Measurements from ENCODE around the gene HMGA1. TPM values are rescaled to one million over a fixed set of nuclear protein-coding genes. Genes with fewer than 3 reads are reported as not detected.

HMGA1 gene
- total and polyA plus RNA-seq, 10 of the 15 experiments (the other 5 are each of a cell fraction or from before 2014, with no cell fraction given): 13.4 to 885 (median 508) TPM

DNA sequence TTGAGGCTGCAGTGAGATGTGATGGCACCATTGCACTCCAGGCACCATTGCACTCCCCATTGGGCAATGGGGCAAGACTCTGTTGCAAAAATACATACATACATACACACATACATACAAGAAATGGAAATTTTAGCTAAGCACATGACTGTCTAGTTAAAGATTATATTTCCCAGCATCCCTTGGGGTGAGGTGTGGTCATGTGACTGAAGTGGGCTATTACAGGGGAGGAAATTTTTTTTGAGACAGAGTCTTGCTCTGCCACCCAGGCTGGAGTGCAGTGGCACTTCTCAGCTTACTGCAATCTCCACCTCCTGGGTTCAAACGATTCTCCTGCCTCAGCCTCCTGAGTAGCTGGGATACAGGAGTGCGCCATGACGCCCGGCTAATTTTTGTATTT, 32.0 kb upstream of the HMGA1 start:
- Histone ChIP-seq H3K36me3 (ENCODE audit: control insufficient read depth in 2 of 2, insufficient read depth in 2 of 2, low read length in 1 of 2) (no peaks in the 10 kb centered on the region), H3K79me2 (ENCODE audit: control insufficient read depth, insufficient read depth, low read length) (no peaks in the 10 kb centered on the region), H3K27me3 (replicated peaks in 1 of 2; ENCODE audit: control insufficient read depth in 2 of 2, insufficient read depth in 2 of 2, low read length in 1 of 2) (no peaks in the 10 kb centered on the region), H4K20me1 (ENCODE audit: control insufficient read depth, insufficient read depth) (no peaks in the 10 kb centered on the region), H3K4me2 (ENCODE audit: control insufficient read depth, insufficient read depth) (no peak overlapping the region), H3K27ac (ENCODE audit: control insufficient read depth, insufficient read depth) (no peak overlapping the region), H3K4me3 (no peak overlapping the region), H3K4me1 (ENCODE audit: control insufficient read depth, insufficient read depth, low read length) (no peaks in the 10 kb centered on the region), H3K9me3 (replicated peaks; ENCODE audit: control insufficient read depth, insufficient read depth, low read length) (peaks cover 4% of the 10 kb centered on the region; the same call in 1 of the 3 replicates), H2AFZ (ENCODE audit: control insufficient read depth, low read depth, low read length) (no peak overlapping the region), H3K9ac (ENCODE audit: control insufficient read depth, insufficient read depth, low read length) (no peak overlapping the region)
- ChIA-PET RAD21 (ENCODE audit: unreplicated experiment) (interaction anchor here (1.2 to 1.8 kb wide), 2 partner anchors 9 to 41 kb away, joined by 4 to 8 read pairs; no protein-coding TSS in a partner anchor), POLR2A (no interaction called here), SMC1A (ENCODE audit: uncharacterized antibody, unreplicated experiment) (interaction anchor here (1.2 kb wide), 1 partner anchor 41 kb away, joined by 3 read pairs; no protein-coding TSS in a partner anchor), CTCF (interaction anchor here (0.5 to 1.3 kb wide), 4 partner anchors 12 to 445 kb away, joined by 3 to 4 read pairs (median 4); no protein-coding TSS in a partner anchor)
- TF ChIP-seq, protein P1, sequence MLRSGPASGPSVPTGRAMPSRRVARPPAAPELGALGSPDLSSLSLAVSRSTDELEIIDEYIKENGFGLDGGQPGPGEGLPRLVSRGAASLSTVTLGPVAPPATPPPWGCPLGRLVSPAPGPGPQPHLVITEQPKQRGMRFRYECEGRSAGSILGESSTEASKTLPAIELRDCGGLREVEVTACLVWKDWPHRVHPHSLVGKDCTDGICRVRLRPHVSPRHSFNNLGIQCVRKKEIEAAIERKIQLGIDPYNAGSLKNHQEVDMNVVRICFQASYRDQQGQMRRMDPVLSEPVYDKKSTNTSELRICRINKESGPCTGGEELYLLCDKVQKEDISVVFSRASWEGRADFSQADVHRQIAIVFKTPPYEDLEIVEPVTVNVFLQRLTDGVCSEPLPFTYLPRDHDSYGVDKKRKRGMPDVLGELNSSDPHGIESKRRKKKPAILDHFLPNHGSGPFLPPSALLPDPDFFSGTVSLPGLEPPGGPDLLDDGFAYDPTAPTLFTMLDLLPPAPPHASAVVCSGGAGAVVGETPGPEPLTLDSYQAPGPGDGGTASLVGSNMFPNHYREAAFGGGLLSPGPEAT (IDR thresholded peaks at IDR 0.05; ENCODE audit: low read depth): no peak
- TF ChIP-seq POLR2AphosphoS2 (IDR thresholded peaks at IDR 0.05; ENCODE audit: low read depth, low read length) (no peak), NBN (IDR thresholded peaks at IDR 0.05) (no peak), MTA3 (IDR thresholded peaks at IDR 0.05; ENCODE audit: borderline replicate concordance, low read length) (no peak), SP1 (IDR thresholded peaks at IDR 0.05; ENCODE audit: low read depth, low read length) (no peak), TARDBP (IDR thresholded peaks at IDR 0.05; ENCODE audit: borderline replicate concordance) (no peak), KAT2A (conservative IDR thresholded peaks at IDR 0.05; ENCODE audit: control insufficient read depth, low read depth, low read length) (no peak), PAX5 (IDR thresholded peaks at IDR 0.05; ENCODE audit: borderline replicate concordance, low read depth, low read length) (no peak), CBX5 (IDR thresholded peaks at IDR 0.05; ENCODE audit: low read depth) (no peak), SMAD1 (IDR thresholded peaks at IDR 0.05; ENCODE audit: low read depth, partially characterized antibody) (no peak), SIX5 (IDR thresholded peaks at IDR 0.05; ENCODE audit: low read depth, low read length, severe bottlenecking) (no peak)
- TF ChIP-seq, protein P2, sequence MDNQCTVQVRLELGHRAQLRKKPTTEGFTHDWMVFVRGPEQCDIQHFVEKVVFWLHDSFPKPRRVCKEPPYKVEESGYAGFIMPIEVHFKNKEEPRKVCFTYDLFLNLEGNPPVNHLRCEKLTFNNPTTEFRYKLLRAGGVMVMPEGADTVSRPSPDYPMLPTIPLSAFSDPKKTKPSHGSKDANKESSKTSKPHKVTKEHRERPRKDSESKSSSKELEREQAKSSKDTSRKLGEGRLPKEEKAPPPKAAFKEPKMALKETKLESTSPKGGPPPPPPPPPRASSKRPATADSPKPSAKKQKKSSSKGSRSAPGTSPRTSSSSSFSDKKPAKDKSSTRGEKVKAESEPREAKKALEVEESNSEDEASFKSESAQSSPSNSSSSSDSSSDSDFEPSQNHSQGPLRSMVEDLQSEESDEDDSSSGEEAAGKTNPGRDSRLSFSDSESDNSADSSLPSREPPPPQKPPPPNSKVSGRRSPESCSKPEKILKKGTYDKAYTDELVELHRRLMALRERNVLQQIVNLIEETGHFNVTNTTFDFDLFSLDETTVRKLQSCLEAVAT (IDR thresholded peaks at IDR 0.05): no peak
- in situ Hi-C loops (cut with MboI): no loop called here
- intact Hi-C loops (cut with micrococcal nuclease; ENCODE audit: unreplicated experiment): no loop called here
- DNase-seq (ENCODE audit: low read depth, low spot score) (no peak), FAIRE-seq (no peak), ATAC-seq (no peak)
- no TSS peak for BruUV-seq (replicated peaks)
- WGBS (ENCODE audit: insufficient coverage, insufficient replicate concordance, low lambda C conversion rate, missing lambda C conversion rate): 85% methylated on average over 4 of the region's 4 CpGs

Measured in GM12878 (cell line).